ENCODE data around the gene ERP44. TPM values are rescaled to one million over a fixed set of nuclear protein-coding genes. Genes with fewer than 3 reads are reported as not detected.
"Not testable (repeated sequence)": the region's sequence is repeated elsewhere in the genome, so short reads cannot be mapped to it uniquely, and the experiment has no call there.

ERP44 gene
- total RNA-seq (10 to 100 TPM in 8 of 9 donors, 1 to 10 TPM in 1; 7.9 to 20.5 (median 15.7) TPM), polyA plus RNA-seq (10 to 100 TPM; 13.1 to 21.6 TPM)
- long read RNA-seq, donor 1, full-length matches to known transcripts = 79 of 84 reads
- long read RNA-seq, donor 1, partial matches to known transcripts = 2 of 84 reads
- long read RNA-seq, donor 1, other reads (novel, unspliced or antisense) = 3 of 84 reads
- long read RNA-seq, donor 2, full-length matches to known transcripts = 355 of 382 reads
- long read RNA-seq, donor 2, partial matches to known transcripts = 5 of 382 reads
- long read RNA-seq, donor 2, other reads (novel, unspliced or antisense) = 22 of 382 reads
- long read RNA-seq, donor 3, full-length matches to known transcripts = 53 of 60 reads
- long read RNA-seq, donor 3, partial matches to known transcripts = 0 of 60 reads
- long read RNA-seq, donor 3, other reads (novel, unspliced or antisense) = 7 of 60 reads

- intact Hi-C loops (cut with DNase I) = loop anchor here in 4 of 10 donors (5.0 to 10.0 kb wide), 4 partner anchors 72 to 1296 kb away; partner anchors contain the start of genes MRPL50 (in 1 of the 4) and ZNF189 (in 1 of the 4)
These were observed at the start of gene ERP44, which contains the start of gene INVS for GRCh38 chr9:100098887-100099721. TSS of gene ERP44 (minus strand) at chr9:100099000. CDS start at chr9:100098840, 160 bp downstream. TSS of gene INVS (plus strand) at chr9:100099243. CDS start at chr9:100104522, 5,279 bp downstream.

DNA sequence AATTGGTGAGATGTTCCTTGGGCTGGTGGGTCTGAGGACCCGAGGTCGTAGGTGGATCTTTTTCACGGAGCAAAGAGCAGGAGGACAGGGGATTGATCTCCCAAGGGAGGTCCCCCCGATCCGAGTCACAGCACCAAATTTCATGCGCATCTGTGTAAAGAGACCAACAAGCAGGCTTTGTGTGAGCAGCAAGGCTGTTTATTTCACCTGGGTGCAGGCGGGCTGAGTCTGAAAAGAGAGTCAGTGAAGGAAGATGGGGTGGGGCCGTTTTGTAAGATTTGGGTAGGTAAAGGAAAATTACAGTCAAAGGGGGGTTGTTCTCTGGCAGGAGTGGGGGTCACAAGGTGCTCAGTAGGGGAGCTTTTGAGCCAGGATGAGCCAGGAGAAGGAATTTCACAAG lies 47.2 kb upstream of the ERP44 start:
- DNase-seq; H3K4me3 ChIP-seq; H3K27me3 ChIP-seq; H3K9me3 ChIP-seq; H3K36me3 ChIP-seq; H3K27ac ChIP-seq; intact Hi-C loops (cut with DNase I); ATAC-seq; H3K4me1 ChIP-seq: not testable (repeated sequence)
- 82 to 92% (median 85%) methylated on average over 8 of the region's 8 CpGs for WGBS, 4 donors

More at GRCh38 chr9:100098887-100099721, at the start of gene ERP44, which contains the start of gene INVS:
- Histone ChIP-seq H3K36me3 (peaks cover 0 to 22% (median 4%) of the 10 kb centered on the region in 9 donors), H3K27ac (peak within 1 kb of the TSS; percentile 56 to 96 (median 90)), H3K9me3 (no peaks in the 10 kb centered on the region), H3K27me3 (no peaks in the 10 kb centered on the region), H3K4me3 (peak within 1 kb of the TSS; percentile 57 to 98 (median 87)), H3K4me1 (peaks cover 0 to 42% (median 24%) of the 10 kb centered on the region in 12 donors)
- TF ChIP-seq, protein P1, sequence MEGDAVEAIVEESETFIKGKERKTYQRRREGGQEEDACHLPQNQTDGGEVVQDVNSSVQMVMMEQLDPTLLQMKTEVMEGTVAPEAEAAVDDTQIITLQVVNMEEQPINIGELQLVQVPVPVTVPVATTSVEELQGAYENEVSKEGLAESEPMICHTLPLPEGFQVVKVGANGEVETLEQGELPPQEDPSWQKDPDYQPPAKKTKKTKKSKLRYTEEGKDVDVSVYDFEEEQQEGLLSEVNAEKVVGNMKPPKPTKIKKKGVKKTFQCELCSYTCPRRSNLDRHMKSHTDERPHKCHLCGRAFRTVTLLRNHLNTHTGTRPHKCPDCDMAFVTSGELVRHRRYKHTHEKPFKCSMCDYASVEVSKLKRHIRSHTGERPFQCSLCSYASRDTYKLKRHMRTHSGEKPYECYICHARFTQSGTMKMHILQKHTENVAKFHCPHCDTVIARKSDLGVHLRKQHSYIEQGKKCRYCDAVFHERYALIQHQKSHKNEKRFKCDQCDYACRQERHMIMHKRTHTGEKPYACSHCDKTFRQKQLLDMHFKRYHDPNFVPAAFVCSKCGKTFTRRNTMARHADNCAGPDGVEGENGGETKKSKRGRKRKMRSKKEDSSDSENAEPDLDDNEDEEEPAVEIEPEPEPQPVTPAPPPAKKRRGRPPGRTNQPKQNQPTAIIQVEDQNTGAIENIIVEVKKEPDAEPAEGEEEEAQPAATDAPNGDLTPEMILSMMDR (IDR thresholded peaks at IDR 0.05) = no peak
- TF ChIP-seq POLR2A (IDR thresholded peaks at IDR 0.05) = peak in 1 of 2 donors; percentile 86
- WGBS, 4 donors = 0 to 1% (median 0%) methylated on average over 21 to 54 of the region's 54 CpGs
- DNase-seq = peak; percentile 99 to 100 (median 99)
- peak; percentile 99 for ATAC-seq

DNA sequence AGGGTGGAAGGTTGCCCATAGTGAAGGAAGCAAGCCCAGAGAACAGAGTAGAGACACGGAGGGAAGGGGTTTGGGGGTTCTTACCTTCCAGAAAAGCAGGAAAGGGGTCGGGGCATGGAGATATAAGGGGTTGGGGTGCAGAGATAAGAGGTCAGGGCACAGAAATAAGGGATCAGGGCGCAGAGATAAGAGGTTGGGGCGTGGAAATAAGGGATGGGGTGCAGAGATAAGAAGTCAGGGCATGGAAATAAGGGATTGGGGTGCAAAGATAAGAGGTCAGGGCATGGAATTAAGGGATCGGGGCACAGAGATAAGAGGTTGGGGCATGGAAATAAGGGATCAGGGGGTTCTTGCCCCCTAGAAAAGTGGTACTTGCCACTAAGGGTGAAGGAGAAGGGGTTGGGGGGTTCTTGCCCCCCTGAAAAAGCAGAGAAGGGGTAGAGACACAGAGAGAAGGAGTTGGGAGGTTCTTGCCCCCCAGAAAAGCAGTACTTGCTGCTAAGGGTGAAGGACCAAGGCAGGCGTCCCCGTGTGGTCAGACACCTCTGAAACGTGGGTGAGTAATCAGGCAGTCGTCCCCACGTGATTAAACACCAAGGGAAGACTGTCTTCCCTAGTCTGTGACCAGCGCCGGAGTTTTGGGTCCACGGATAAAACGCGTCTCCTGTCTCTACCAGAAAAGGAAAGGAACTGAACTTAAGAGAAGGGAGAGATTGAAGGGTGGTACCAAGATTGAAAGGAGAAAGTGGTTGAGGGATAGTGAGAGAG lies 46.6 kb upstream of the ERP44 start:
- intact Hi-C loops (cut with DNase I); H3K4me3 ChIP-seq; DNase-seq; H3K36me3 ChIP-seq; ATAC-seq; H3K27me3 ChIP-seq; H3K9me3 ChIP-seq; H3K4me1 ChIP-seq; H3K27ac ChIP-seq: not testable (repeated sequence)
- WGBS, 4 donors = 89 to 92% (median 91%) methylated on average over 15 of the region's 15 CpGs

GRCh38 chr9:100141862-100142261 lies 43.1 kb upstream of the ERP44 start:
- H3K27ac ChIP-seq; H3K9me3 ChIP-seq; H3K27me3 ChIP-seq; H3K4me3 ChIP-seq; ATAC-seq; H3K36me3 ChIP-seq; H3K4me1 ChIP-seq; intact Hi-C loops (cut with DNase I); DNase-seq: not testable (repeated sequence)
- 91 to 94% (median 92%) methylated on average over 9 of the region's 9 CpGs for WGBS, 4 donors

- ATAC-seq; H3K9me3 ChIP-seq; H3K27ac ChIP-seq; H3K4me1 ChIP-seq; H3K36me3 ChIP-seq; H3K27me3 ChIP-seq; DNase-seq; intact Hi-C loops (cut with DNase I); H3K4me3 ChIP-seq: not testable (repeated sequence)
- 95 to 98% (median 97%) methylated on average over 6 of the region's 6 CpGs for WGBS, 4 donors
These were observed 41.5 kb upstream of the ERP44 start for GRCh38 chr9:100140303-100140702.
